GM18873 (cell line): ENCODE data around the gene SLC34A1.

Experiments
- ATAC-seq: cut with Tn5 transposase; IDR thresholded peaks from one replicate; pipeline ENCODE4 v1.9.1; 2021; ENCODE audit warnings: mild to moderate bottlenecking, moderate library complexity, moderate number of reproducible peaks; ENCODE audit not compliant: unreplicated experiment, low FRiP score

SLC34A1 gene

GRCh38 chr5:177442066-177442826, 58.0 kb downstream of the SLC34A1 start:
- no peak for ATAC-seq

GRCh38 chr5:177443144-177443983, 59.1 kb downstream of the SLC34A1 start:
- no peak for ATAC-seq

GRCh38 chr5:177444106-177445051, 60.1 kb downstream of the SLC34A1 start:
- ATAC-seq, result no peak

- ATAC-seq, result no peak
Observed at GRCh38 chr5:177445052-177445916, 61.0 kb downstream of the SLC34A1 start.

GRCh38 chr5:177445917-177446199, 61.6 kb downstream of the SLC34A1 start:
- ATAC-seq, result no peak

- ATAC-seq, result no peak
Observed at GRCh38 chr5:177446200-177447065, 62.2 kb downstream of the SLC34A1 start, which contains the start of gene PRR7. Gene PRR7, plus strand, starts transcription at chr5:177446814. Its CDS starts 8,254 bp downstream, at chr5:177455068.

- no peak for ATAC-seq
Observed at GRCh38 chr5:177447066-177447610, 62.9 kb downstream of the SLC34A1 start.

- no peak for ATAC-seq
Observed at GRCh38 chr5:177447611-177448243, 63.5 kb downstream of the SLC34A1 start.
